HepG2 (cell line): ENCODE measurements around the gene PTPRM. TPM values are rescaled to one million over a fixed set of nuclear protein-coding genes. Genes with fewer than 3 reads are reported as not detected.

Experiments used
- ATAC-seq: fragments of 200-7000 bp; cut with Tn5 transposase; 3 replicates; pipeline ENCODE4 v1.9.1; 2020; ENCODE audit warnings: mild to moderate bottlenecking, moderate library complexity
- BruUV-seq: library from RNA; stranded (reverse); fragments of 400-500 nt; replicated peaks from 2 replicates; lab custom pipeline; 2021; lab: Mats Ljungman, UMichigan
- CTCF ChIA-PET: fragments of 300-600 bp; formaldehyde crosslinking; extraction: SDS; loops from one replicate; lab custom pipeline; 2021; ENCODE audit warnings: low total read pairs, inconsistent platforms, low intra/inter-chr PET ratio; lab: Yijun Ruan, JAX
- POLR2A ChIA-PET: fragments of 350-600 bp; sonication (Branson Sonifier 250); formaldehyde crosslinking; loops from one replicate; lab custom pipeline; 2020; ENCODE audit warnings: antibody characterized with exemption, inconsistent platforms; lab: Yijun Ruan, JAX
- DNase-seq: peaks from one replicate; pipeline ENCODE4 v3.0.0-alpha.2; 2015; ENCODE audit warnings: low spot score
- FAIRE-seq: peaks from 3 replicates; lab custom pipeline; 2011; peaks lifted over from hg19 to GRCh38; lab: Jason Lieb, UNC
- H2AFZ ChIP-seq: one replicate; pipeline ENCODE4 v1.6.1; 2011; ENCODE audit warnings: low read length, inconsistent platforms
- H3K27ac ChIP-seq: fragments of 300-600 bp; 3 replicates; pipeline ENCODE4 v1.8.0; 2011; ENCODE audit warnings: mixed run types, mild to moderate bottlenecking, mixed read lengths, low read length, inconsistent platforms; ENCODE audit not compliant: insufficient read depth; ENCODE audit errors: extremely low read length
- H3K27me3 ChIP-seq, 2 experiments: fragments of 200-600 bp in 1 of 2; 2 replicates in 1 of 2; 3 replicates in 1 of 2; pipeline versions ENCODE4 v1.6.0 to v1.8.0; 2011; ENCODE audit warnings: low read length in 2 of 2, mild to moderate bottlenecking in 2 of 2, moderate library complexity in 2 of 2, inconsistent platforms in 1 of 2; ENCODE audit not compliant: insufficient read depth in 2 of 2, control insufficient read depth in 1 of 2
- H3K36me3 ChIP-seq, 2 experiments: fragments of 200-600 bp in 1 of 2; replicated peaks in 1 of 2; 2 replicates in 1 of 2; 3 replicates in 1 of 2; pipeline versions ENCODE4 v1.5.1 to v1.8.0; 2011; ENCODE audit warnings: low read length in 2 of 2, inconsistent platforms in 1 of 2; ENCODE audit not compliant: insufficient read depth in 2 of 2, control insufficient read depth in 1 of 2
- H3K4me1 ChIP-seq: 2 replicates; pipeline ENCODE4 v1.5.1; 2012; ENCODE audit warnings: low read length, inconsistent platforms; ENCODE audit not compliant: insufficient read depth
- H3K4me2 ChIP-seq: 2 replicates; pipeline ENCODE4 v1.6.0; 2011; ENCODE audit warnings: low read depth, low read length, inconsistent platforms
- H3K4me3 ChIP-seq, 3 experiments: fragments of 200-600 bp in 1 of 3; sonication (generic), shearing (Covaris generic) in 1 of 3; replicated peaks in 1 of 3; 2 replicates each; pipeline ENCODE4 v1.5.1; 2011 to 2016; ENCODE audit warnings: low read length in 3 of 3, inconsistent platforms in 2 of 3, low read depth in 2 of 3, mild to moderate bottlenecking in 2 of 3, control low read depth in 1 of 3, mixed read lengths in 1 of 3; ENCODE audit not compliant: insufficient read depth in 1 of 3
- H3K79me2 ChIP-seq: one replicate; pipeline ENCODE4 v1.6.1; 2011; ENCODE audit warnings: low read length, inconsistent platforms; ENCODE audit not compliant: insufficient read depth
- H3K9ac ChIP-seq: 2 replicates; pipeline ENCODE4 v1.6.0; 2011; ENCODE audit warnings: mild to moderate bottlenecking, low read depth, low read length, inconsistent platforms; ENCODE audit not compliant: insufficient read depth
- H3K9me3 ChIP-seq: 2 replicates; pipeline ENCODE4 v1.5.1; 2012; ENCODE audit warnings: mild to moderate bottlenecking, low read length
- H4K20me1 ChIP-seq: 2 replicates; pipeline ENCODE4 v1.6.0; 2011; ENCODE audit warnings: inconsistent platforms, mild to moderate bottlenecking, low read length, moderate library complexity; ENCODE audit not compliant: insufficient read depth
- ADNP ChIP-seq: sonication (generic); formaldehyde crosslinking; IDR thresholded peaks from 2 replicates; pipeline ENCODE4 v1.4.0; 2020; ENCODE audit warnings: missing genetic modification reagents
- BORCS8-MEF2B ChIP-seq: sonication (generic); formaldehyde crosslinking; IDR thresholded peaks from 2 replicates; pipeline ENCODE4 v1.8.0; 2022; ENCODE audit warnings: mild to moderate bottlenecking, missing genetic modification reagents
- CC2D1A ChIP-seq: sonication (generic); formaldehyde crosslinking; IDR thresholded peaks from 2 replicates; pipeline ENCODE4 v1.8.1; 2023; ENCODE audit warnings: mild to moderate bottlenecking, missing genetic modification reagents
- HDAC1 ChIP-seq: sonication (generic); formaldehyde crosslinking; IDR thresholded peaks from 2 replicates; pipeline ENCODE4 v1.5.1; 2020; ENCODE audit warnings: mild to moderate bottlenecking, missing genetic modification reagents
- MYC ChIP-seq: sonication (generic); formaldehyde crosslinking; IDR thresholded peaks from 2 replicates; pipeline ENCODE4 v1.9.0; 2021; ENCODE audit warnings: missing genetic modification reagents, borderline replicate concordance
- NFATC3 ChIP-seq: sonication (generic); formaldehyde crosslinking; IDR thresholded peaks from 2 replicates; pipeline ENCODE4 v1.5.1; 2020; ENCODE audit warnings: mild to moderate bottlenecking, missing genetic modification reagents
- NFIC ChIP-seq: IDR thresholded peaks from 2 replicates; pipeline ENCODE4 v1.6.1; 2012; ENCODE audit warnings: mild to moderate bottlenecking, low read length, inconsistent platforms
- NR2F1 ChIP-seq, 2 experiments: fragments of 450-650 bp in 1 of 2; formaldehyde crosslinking in 1 of 2; IDR thresholded peaks; 2 replicates each; pipeline versions ENCODE4 v1.5.0 to v1.6.1; 2016 to 2020; ENCODE audit warnings: mild to moderate bottlenecking in 1 of 2, missing compliant biosample characterization in 1 of 2, missing genetic modification reagents in 1 of 2, moderate library complexity in 1 of 2
- SETDB1 ChIP-seq: sonication (generic); formaldehyde crosslinking; IDR thresholded peaks from 2 replicates; pipeline ENCODE4 v1.5.1; 2020; ENCODE audit warnings: missing genetic modification reagents, mild to moderate bottlenecking, borderline replicate concordance
- STAT5B ChIP-seq: sonication (generic); formaldehyde crosslinking; IDR thresholded peaks from 2 replicates; pipeline ENCODE4 v1.4.0; 2020; ENCODE audit warnings: missing genetic modification reagents
- TGIF2 ChIP-seq: IDR thresholded peaks from 2 replicates; pipeline ENCODE4 v1.6.1; 2016; ENCODE audit warnings: control low read depth, missing compliant biosample characterization
- ZBTB20 ChIP-seq: sonication (generic); formaldehyde crosslinking; IDR thresholded peaks from 2 replicates; pipeline ENCODE4 v1.8.1; 2023; ENCODE audit warnings: missing genetic modification reagents, low read depth, mild to moderate bottlenecking, borderline replicate concordance
- ZNF138 ChIP-seq: sonication (generic); formaldehyde crosslinking; IDR thresholded peaks from 2 replicates; pipeline ENCODE4 v1.5.0; 2020; ENCODE audit warnings: mild to moderate bottlenecking, low read depth, missing genetic modification reagents
- ZNF17 ChIP-seq: sonication (generic); formaldehyde crosslinking; IDR thresholded peaks from 2 replicates; pipeline ENCODE4 v1.5.0; 2020; ENCODE audit warnings: mild to moderate bottlenecking, missing genetic modification reagents
- ZNF652 ChIP-seq: IDR thresholded peaks from 2 replicates; pipeline ENCODE4 v1.6.1; 2016; ENCODE audit warnings: low read depth, borderline replicate concordance
- ZNF879 ChIP-seq: sonication (generic); formaldehyde crosslinking; IDR thresholded peaks from 2 replicates; pipeline ENCODE4 v1.8.1; 2023; ENCODE audit warnings: missing genetic modification reagents
- WGBS: methylation state at CpG from one replicate; pipeline ENCODE4 v1.1.6; 2017; ENCODE audit warnings: low lambda C conversion rate; 5-methylcytosine and 5-hydroxymethylcytosine counted together
- in situ Hi-C: cut with HindIII; loops from 2 replicates; pipeline ENCODE4 v1.10.0; 2017; ENCODE audit warnings: low pct_unique_long_range_greater_than_20kb; ENCODE audit not compliant: extremely low pct_ligation_motif_present
- intact Hi-C: fragments of 100-400 bp; cut with micrococcal nuclease; formaldehyde crosslinking; loops from one replicate; pipeline ENCODE4 v1.10.0; 2022; ENCODE audit not compliant: unreplicated experiment
- polyA plus RNA-seq, 8 experiments: library from polyadenylated mRNA; depleted of rRNA in 3 of 8; stranded (reverse) in 7 of 8; unstranded in 1 of 8; fragments of >200 nt; fragmentation: Illumina TruSeq in 4 of 8; extraction: Trizol in 4 of 8; gene quantifications; 2 replicates each; pipeline versions ENCODE4 v1.2.1 to v1.2.3, GENCODE V29; 2011 to 2016; ENCODE audit warnings: low read depth in 4 of 8, missing spikeins in 1 of 8, mixed read lengths in 1 of 8; ENCODE audit not compliant: insufficient read depth in 1 of 8
- total RNA-seq, 5 experiments: library from RNA; depleted of rRNA; stranded (reverse); fragments of >200 nt; fragmentation: Illumina TruSeq; extraction: Trizol; gene quantifications; 2 replicates each; pipeline ENCODE4 v1.2.3, GENCODE V29; 2016; ENCODE audit warnings: low read depth in 1 of 5
- TF ChIP-seq, protein P1 (sequence below): sonication (generic); formaldehyde crosslinking; IDR thresholded peaks from 2 replicates; pipeline ENCODE4 v1.8.1; 2023; ENCODE audit warnings: missing genetic modification reagents, inconsistent platforms, borderline replicate concordance
- TF ChIP-seq, protein P2 (sequence below): sonication (generic); formaldehyde crosslinking; IDR thresholded peaks from 2 replicates; pipeline ENCODE4 v1.4.0; 2020; ENCODE audit warnings: low read depth, mild to moderate bottlenecking, missing genetic modification reagents
- TF ChIP-seq, protein P3 (sequence below), 2 experiments: sonication (generic) in 1 of 2; formaldehyde crosslinking in 1 of 2; IDR thresholded peaks; 2 replicates each; pipeline versions ENCODE4 v1.4.0 to v1.6.1; 2018 to 2020; ENCODE audit warnings: missing genetic modification reagents in 2 of 2, borderline replicate concordance in 1 of 2, low read depth in 1 of 2, mild to moderate bottlenecking in 1 of 2, missing biosample characterization in 1 of 2

Gene PTPRM
- total and polyA plus RNA-seq, 2 of the 13 experiments (the other 11 are each of a cell fraction or from before 2014, with no cell fraction given), result 12.6 to 108 TPM

DNA sequence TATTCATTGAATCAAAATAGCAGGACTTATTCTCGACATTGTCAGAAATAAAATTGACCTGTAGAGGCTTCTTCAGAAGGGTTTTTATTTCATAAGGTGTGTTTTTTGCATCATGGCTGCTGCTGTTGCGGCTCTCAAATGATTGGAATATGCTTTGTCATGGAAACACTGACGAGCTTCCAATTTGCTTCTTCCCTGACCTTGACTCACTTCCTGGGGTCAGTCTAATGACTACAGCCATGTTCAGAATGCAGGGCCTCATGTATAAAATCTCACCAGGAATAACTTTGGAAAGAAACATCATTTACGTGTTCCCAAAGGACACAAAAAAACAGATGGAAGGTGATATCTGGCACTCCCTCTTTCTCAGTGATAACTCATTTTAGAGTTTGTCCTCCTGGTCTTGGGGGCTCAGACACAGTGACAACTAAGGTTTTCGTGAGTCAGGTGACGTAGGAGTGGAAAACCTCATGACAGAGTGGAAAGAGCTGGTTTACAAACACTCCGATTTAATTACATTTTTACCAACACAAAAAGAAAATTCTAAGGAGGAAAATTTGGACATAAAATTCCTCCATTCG is 575.1 kb downstream of the PTPRM start (continued):
- TF ChIP-seq ADNP, result no peak

GRCh38 chr18:8142932-8143331 is 575.8 kb downstream of the PTPRM start:
- Histone ChIP-seq H2AFZ (no peak overlapping the region), H3K4me2 (no peak overlapping the region), H4K20me1 (no peaks in the 10 kb centered on the region), H3K4me3 (no peak overlapping the region), H3K79me2 (no peaks in the 10 kb centered on the region), H3K27me3 (no peaks in the 10 kb centered on the region), H3K4me1 (no peaks in the 10 kb centered on the region), H3K27ac (no peak overlapping the region), H3K36me3 (peaks cover 0 to 4% of the 10 kb centered on the region in 2 experiments; a peak in 1 of 5 replicates), H3K9ac (no peak overlapping the region), H3K9me3 (no peaks in the 10 kb centered on the region)
- ChIA-PET CTCF (no interaction called here), POLR2A (no interaction called here)
- BruUV-seq, result no TSS peak
- ATAC-seq (no peak), FAIRE-seq (no peak), DNase-seq (no peak)
- in situ Hi-C loops, result loop anchor here (25.0 kb wide), 1 partner anchor 94 kb away; no protein-coding TSS in a partner anchor
- WGBS, result 92% methylated on average over 2 of the region's 2 CpGs
- TF ChIP-seq ZNF17 (CRISPR knock-in tag) (no peak), NFIC (no peak), ZNF652 (CRISPR knock-in tag) (no peak), ZNF138 (CRISPR knock-in tag) (no peak), NFATC3 (CRISPR knock-in tag) (no peak), CC2D1A (CRISPR knock-in tag) (no peak), STAT5B (CRISPR knock-in tag) (no peak), HDAC1 (CRISPR knock-in tag) (no peak), SETDB1 (CRISPR knock-in tag) (no peak), BORCS8-MEF2B (no peak), TGIF2 (CRISPR knock-in tag) (no peak), ZBTB20 (CRISPR knock-in tag) (no peak), MYC (no peak), NR2F1 (CRISPR knock-in tag; IDR thresholded peaks at IDR 0.05) (no peak), ZNF879 (no peak)
- TF ChIP-seq, protein P1, sequence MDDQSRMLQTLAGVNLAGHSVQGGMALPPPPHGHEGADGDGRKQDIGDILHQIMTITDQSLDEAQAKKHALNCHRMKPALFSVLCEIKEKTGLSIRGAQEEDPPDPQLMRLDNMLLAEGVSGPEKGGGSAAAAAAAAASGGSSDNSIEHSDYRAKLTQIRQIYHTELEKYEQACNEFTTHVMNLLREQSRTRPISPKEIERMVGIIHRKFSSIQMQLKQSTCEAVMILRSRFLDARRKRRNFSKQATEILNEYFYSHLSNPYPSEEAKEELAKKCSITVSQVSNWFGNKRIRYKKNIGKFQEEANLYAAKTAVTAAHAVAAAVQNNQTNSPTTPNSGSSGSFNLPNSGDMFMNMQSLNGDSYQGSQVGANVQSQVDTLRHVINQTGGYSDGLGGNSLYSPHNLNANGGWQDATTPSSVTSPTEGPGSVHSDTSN (CRISPR knock-in tag), result no peak
- TF ChIP-seq, protein P2, sequence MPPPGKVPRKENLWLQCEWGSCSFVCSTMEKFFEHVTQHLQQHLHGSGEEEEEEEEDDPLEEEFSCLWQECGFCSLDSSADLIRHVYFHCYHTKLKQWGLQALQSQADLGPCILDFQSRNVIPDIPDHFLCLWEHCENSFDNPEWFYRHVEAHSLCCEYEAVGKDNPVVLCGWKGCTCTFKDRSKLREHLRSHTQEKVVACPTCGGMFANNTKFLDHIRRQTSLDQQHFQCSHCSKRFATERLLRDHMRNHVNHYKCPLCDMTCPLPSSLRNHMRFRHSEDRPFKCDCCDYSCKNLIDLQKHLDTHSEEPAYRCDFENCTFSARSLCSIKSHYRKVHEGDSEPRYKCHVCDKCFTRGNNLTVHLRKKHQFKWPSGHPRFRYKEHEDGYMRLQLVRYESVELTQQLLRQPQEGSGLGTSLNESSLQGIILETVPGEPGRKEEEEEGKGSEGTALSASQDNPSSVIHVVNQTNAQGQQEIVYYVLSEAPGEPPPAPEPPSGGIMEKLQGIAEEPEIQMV (CRISPR knock-in tag), result no peak
- TF ChIP-seq, protein P3, sequence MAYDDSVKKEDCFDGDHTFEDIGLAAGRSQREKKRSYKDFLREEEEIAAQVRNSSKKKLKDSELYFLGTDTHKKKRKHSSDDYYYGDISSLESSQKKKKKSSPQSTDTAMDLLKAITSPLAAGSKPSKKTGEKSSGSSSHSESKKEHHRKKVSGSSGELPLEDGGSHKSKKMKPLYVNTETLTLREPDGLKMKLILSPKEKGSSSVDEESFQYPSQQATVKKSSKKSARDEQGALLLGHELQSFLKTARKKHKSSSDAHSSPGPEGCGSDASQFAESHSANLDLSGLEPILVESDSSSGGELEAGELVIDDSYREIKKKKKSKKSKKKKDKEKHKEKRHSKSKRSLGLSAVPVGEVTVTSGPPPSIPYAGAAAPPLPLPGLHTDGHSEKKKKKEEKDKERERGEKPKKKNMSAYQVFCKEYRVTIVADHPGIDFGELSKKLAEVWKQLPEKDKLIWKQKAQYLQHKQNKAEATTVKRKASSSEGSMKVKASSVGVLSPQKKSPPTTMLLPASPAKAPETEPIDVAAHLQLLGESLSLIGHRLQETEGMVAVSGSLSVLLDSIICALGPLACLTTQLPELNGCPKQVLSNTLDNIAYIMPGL (CRISPR knock-in tag; IDR thresholded peaks at IDR 0.05; ENCODE audit: borderline replicate concordance in 1 of 2, low read depth in 1 of 2), result no peak
- intact Hi-C loops, result no loop called here
